GM12875 (cell line): Measurements from ENCODE around the gene TMEM269.

Experiments
- H3K4me3 ChIP-seq: one replicate; pipeline ENCODE4 v1.5.1; 2011; ENCODE audit warnings: low read depth, low read length, control low read depth
- TF ChIP-seq, protein P1 (sequence below): IDR thresholded peaks from 2 replicates; pipeline ENCODE4 v1.5.1; 2011; ENCODE audit warnings: low read depth, mild to moderate bottlenecking, control low read depth, inconsistent platforms, low read length, moderate library complexity, borderline replicate concordance; ENCODE audit not compliant: insufficient read depth

The TMEM269 gene

DNA sequence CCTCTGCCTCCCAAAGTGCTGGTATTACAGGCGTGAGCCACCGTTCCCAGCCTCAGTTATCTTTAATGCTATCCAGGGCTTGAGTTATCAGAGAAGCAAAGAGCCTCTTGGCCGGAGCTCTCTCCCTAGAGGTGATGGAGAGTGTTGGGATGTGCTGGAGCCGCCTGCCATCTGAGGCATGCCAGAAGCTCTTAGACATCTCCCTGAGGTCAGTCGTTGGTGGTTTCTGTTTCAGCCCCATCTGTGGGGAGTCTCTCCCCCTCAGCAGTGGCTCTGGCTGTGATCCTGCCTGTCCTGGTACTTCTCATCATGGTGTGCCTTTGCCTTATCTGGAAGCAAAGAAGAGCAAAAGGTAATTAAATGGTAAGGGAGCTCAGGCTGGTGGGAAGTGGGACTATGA is 50.0 kb downstream of the TMEM269 start:
- TF ChIP-seq, protein P1, sequence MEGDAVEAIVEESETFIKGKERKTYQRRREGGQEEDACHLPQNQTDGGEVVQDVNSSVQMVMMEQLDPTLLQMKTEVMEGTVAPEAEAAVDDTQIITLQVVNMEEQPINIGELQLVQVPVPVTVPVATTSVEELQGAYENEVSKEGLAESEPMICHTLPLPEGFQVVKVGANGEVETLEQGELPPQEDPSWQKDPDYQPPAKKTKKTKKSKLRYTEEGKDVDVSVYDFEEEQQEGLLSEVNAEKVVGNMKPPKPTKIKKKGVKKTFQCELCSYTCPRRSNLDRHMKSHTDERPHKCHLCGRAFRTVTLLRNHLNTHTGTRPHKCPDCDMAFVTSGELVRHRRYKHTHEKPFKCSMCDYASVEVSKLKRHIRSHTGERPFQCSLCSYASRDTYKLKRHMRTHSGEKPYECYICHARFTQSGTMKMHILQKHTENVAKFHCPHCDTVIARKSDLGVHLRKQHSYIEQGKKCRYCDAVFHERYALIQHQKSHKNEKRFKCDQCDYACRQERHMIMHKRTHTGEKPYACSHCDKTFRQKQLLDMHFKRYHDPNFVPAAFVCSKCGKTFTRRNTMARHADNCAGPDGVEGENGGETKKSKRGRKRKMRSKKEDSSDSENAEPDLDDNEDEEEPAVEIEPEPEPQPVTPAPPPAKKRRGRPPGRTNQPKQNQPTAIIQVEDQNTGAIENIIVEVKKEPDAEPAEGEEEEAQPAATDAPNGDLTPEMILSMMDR = no peak
- no peak overlapping the region for H3K4me3 ChIP-seq

DNA sequence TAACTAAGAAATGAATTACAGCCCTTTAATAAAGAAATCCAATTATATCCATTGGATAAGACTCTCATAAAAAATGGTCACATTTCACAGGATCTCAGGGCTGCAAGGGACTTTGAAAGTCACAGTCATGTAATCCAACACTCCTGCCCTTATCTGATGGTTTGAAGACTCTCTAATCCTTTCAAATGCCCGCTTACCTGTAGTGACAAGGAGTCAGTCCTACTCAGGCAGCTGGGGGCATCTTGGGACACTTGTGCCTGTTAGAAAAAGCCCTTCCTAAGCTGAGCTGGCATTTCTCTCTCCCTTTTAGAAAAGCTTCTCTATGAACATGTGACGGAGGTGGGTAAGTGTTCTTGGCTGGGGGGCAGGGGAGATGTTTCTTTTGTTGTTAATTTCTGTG is 50.6 kb downstream of the TMEM269 start:
- TF ChIP-seq, protein P1 = no peak
- no peak overlapping the region for H3K4me3 ChIP-seq

DNA sequence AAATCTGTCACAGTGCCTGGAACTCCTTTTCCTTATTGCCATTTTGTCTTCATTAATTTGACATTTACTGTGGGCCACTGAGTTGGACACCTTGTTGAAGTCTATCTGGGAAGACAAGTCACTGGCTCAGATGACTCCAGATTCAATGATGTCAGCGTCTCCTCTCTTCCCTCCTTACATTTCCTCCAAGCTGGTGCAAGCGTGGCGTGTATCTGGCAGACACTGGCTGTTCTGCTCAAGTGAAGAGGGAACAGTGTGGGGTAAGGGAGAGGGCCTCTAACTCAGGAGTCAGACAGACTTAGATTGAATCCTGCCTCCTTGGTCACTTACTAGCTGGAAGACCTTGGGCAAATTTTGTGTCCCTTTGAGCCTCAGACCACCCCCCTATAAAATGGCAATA is 52.9 kb downstream of the TMEM269 start:
- H3K4me3 ChIP-seq = no peak overlapping the region
- TF ChIP-seq, protein P1 = no peak

DNA sequence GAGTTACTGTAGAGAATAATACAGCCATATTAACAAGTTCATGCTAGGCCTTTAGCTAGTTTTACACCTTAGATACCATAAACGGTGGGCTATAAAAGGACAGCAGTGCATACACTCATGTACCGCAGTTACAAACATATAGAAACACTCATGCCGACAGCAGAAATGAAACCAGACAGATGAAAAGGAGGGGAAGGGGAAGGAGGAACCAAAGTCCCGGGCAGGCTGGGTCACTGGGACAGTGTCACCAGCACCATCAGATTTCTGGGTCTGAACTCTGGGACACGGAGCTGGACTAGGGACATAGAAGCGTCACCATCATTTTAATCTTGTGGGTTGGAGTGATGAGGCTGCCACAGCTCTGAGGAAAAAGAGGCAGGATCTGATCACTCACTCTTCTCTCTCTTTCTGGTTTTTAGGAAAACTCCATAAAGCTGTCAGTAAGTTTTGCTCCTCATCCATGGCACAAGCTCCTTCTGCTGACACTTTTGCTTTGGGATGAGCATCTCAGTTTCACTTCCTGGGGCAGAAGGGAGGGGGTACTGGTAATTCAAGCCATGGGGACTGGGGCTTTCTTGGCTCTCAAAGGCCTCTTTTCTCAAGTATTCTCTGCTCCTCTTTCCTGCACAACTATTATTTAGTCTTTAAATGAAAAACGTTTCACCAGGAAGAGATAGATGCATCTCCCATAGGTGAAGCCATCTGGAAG is 53.8 kb downstream of the TMEM269 start:
- TF ChIP-seq, protein P1 = no peak
- H3K4me3 ChIP-seq = no peak overlapping the region

DNA sequence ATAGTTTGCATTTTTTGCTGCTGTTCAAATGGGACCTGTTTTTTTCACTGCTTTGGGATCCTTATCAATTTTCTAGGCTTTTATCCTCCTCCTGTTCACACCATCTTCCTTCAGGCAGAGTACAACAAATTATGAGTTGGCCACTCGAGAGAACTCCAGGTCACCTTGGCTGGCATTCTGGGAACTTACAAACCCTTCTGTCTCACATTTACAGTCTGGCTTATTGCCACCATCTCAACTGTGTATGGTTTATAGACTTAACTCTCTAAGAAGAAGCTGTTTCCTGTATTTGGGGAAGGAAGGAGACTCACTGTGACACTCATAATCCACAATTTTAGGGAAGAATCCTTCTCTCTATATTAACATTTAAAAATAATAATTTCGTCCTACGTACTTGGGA is 56.2 kb downstream of the TMEM269 start:
- TF ChIP-seq, protein P1 = no peak
- H3K4me3 ChIP-seq = no peak overlapping the region

DNA sequence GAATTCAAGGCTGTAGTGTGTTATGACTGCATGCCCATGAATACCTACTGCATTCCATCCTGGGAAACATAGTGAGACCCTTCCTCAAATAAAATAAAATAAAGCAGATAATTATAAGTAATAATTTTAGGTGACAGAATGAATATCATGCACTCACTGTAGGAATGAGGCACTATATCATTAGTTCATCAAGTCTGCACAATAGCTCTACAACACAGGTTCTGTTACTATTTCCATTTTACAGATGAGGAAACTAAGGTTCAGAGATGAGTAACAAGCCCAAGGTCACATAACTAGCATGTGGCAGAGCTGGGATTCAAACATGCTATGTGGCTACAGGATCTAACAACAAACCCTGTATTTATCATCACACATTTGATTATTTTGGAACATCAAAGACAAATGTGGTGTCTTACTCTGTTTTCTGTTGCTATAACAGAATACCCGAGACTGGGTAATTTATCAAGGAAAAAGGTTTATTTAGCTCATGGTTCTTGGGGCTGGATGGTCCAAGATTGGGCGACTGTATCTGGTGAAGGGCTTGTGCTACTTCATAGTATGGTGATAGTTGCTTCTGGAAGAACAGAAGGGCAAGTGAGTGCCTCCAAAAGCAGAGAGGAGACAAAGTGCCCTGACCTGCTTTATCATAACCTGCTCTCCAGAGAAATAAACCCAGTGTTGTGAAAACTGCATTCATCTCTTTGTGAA is 56.8 kb downstream of the TMEM269 start:
- H3K4me3 ChIP-seq = no peak overlapping the region
- TF ChIP-seq, protein P1 = no peak

DNA sequence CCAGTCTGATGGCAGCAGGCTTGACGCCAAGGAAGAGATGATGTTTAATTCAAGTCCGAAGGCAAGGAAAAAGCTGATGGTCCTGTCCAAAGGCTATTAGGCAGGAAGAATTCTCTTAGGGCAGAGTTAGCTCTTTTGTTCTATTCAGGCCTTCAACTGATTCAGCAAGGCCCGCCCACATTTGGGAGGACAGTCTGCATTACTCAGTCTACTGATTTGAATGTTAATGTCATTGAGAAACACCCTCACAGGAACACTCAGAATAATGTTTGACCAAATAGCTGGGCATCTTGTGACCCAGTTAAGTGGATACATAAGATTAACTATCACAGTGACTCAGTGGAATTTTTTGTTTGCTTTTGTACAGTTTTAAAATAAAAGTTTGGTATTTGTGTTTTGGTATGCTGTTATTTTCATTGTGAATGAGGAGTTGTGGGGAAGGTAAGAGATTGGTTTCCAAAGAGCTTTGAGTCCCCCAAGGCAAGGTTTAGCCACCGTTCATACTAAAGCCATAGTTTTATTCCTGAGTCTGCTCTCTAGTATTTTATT is 59.9 kb downstream of the TMEM269 start:
- TF ChIP-seq, protein P1 = no peak

More for the DNA sequence above, 59.9 kb downstream of the TMEM269 start:
- H3K4me3 ChIP-seq = no peak overlapping the region
